Dedifferentiated amniotic fluid mesenchymal stem cell (primary cell): Measurements from ENCODE around the gene SPEN.
A peak's percentile ranks its signal among the peaks of the same experiment; 100 is the strongest.
"Not testable (repeated sequence)": the region's sequence is repeated elsewhere in the genome, so short reads cannot be mapped to it uniquely, and the experiment has no call there.

Experiments
- DNase-seq: peaks from one replicate; pipeline ENCODE4 v3.0.0-alpha.2; 2016; ENCODE audit errors: extremely low spot score

Gene SPEN, protein sequence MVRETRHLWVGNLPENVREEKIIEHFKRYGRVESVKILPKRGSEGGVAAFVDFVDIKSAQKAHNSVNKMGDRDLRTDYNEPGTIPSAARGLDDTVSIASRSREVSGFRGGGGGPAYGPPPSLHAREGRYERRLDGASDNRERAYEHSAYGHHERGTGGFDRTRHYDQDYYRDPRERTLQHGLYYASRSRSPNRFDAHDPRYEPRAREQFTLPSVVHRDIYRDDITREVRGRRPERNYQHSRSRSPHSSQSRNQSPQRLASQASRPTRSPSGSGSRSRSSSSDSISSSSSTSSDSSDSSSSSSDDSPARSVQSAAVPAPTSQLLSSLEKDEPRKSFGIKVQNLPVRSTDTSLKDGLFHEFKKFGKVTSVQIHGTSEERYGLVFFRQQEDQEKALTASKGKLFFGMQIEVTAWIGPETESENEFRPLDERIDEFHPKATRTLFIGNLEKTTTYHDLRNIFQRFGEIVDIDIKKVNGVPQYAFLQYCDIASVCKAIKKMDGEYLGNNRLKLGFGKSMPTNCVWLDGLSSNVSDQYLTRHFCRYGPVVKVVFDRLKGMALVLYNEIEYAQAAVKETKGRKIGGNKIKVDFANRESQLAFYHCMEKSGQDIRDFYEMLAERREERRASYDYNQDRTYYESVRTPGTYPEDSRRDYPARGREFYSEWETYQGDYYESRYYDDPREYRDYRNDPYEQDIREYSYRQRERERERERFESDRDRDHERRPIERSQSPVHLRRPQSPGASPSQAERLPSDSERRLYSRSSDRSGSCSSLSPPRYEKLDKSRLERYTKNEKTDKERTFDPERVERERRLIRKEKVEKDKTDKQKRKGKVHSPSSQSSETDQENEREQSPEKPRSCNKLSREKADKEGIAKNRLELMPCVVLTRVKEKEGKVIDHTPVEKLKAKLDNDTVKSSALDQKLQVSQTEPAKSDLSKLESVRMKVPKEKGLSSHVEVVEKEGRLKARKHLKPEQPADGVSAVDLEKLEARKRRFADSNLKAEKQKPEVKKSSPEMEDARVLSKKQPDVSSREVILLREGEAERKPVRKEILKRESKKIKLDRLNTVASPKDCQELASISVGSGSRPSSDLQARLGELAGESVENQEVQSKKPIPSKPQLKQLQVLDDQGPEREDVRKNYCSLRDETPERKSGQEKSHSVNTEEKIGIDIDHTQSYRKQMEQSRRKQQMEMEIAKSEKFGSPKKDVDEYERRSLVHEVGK (N-terminal part only)

DNA sequence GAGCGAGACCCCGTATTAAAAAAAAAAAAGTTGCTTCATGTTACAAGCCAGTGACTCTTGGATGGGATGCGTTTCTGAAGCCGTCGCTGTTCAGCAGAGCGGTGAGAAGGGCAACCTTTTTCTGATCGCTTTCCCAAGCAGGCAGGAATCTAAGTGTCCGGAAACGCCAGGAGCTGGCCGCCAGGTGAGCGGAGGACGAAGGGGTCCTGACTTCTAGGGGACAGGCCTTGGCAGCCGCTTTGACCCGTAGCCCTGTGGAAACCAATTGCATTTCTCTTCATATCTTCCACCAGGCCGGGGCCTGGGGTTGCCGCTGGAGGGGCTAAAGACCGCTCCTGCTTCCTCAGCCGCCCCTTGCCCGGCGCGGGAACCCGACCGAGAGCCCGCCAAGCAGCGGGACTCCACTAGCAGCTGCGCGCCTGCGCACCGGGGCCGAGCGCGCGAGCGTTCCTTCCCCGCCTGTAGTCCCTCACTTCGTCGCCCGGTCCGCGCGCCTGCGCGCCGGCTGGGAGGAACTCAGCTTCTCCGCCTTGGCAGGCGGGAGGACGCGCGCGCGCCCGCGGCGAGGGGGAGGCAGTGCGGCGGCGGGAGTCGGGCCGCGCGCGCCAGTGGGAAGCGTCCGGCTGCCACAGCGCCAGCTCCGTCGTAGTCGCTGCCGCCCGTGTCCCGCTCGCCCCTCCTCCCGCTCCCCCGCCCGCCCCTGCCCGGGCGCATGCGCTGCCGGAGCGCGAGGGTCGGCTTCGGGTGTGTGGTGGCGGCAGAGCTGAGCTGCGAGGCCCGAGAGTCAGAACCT is at the start of gene SPEN:
Gene SPEN (plus strand): TSS at position 608 of the 793 bp plus-strand sequence. CDS start 361 bp downstream, outside the sequence.
- DNase-seq = peak; percentile 96

DNA sequence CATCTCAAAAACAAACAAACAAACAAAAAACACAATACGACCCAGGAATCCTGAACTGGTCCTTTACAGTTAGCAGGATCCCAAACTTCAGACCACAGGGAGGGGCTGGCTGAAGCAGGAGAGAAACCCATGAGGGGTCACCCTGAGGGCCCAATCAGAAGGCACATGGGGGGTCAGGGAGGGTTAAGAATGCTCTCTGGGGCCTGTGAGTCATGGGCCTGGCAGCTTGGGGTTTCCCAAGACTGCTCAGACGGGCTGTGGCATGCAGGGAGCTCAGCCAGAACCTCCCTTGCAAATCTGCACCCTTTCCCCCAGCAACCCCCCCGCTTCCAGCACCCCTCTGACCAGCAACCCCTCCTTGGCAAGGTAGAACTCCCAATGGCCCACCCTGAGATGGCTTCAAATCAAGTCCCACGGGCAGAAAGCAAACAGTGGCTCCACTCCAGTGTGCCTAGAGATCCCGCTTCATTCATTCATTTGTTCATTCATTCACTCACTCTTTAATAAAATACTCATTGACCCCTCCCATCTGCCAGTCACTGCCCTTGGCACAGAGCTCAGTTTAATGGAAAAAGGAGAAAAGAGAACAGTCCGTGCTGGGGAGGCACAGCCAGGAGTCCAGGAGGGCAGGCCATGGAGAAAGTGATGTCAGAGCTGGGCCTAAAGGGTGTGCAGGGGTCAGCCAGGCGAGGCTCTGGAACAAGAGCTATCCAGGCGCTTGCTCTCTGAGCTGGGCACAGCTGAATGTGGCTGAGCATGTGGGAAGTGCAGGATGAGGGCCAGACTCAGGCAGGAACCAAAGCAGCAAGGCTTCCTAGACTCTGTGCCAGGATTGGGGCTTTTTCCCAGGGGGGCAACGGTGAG is 48.3 kb upstream of the SPEN start:
- peak; percentile 90 for DNase-seq

DNA sequence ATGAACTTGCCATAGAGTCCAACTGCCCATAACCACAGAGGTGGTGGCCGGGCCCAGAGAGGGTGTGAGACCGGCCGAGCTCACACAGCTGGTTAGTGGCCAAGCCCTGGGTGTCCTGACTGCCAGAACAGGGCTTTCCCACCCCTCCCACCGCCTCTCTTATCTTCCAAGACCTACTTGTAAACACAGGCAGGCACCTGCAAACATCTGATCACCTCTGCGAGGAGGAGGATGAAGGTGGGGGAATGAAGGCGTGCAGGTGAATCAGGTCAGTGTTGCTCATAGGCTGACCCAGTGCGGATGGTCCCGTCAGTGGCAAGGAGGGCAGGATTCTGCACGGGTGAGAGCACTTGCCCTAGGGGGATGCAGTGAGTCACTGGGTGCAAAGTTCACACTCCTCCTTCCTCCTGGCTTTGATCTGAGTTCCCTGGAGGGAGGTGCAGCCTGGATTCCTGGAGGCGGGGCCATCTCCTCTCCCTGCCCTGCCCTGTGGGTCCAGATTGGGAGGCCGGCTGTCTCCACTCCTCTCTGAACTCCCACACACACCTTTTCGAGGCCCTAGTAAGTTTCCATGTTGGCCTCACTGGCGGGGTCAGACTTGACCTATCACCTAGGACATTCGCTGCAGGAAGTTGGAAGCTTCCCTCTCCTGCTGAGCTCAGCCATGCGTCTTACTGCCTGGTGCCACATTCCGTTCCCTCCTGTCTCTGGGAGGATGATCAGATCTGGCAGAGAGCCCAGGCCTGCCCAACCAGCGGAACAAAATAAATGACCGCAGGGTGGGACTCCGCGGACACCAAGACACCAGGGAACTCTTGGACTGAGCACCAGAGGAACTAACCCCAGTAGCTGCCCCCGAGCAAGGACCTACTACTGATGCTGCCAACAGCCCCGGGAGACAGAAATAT is 47.3 kb upstream of the SPEN start:
- no peak for DNase-seq

DNA sequence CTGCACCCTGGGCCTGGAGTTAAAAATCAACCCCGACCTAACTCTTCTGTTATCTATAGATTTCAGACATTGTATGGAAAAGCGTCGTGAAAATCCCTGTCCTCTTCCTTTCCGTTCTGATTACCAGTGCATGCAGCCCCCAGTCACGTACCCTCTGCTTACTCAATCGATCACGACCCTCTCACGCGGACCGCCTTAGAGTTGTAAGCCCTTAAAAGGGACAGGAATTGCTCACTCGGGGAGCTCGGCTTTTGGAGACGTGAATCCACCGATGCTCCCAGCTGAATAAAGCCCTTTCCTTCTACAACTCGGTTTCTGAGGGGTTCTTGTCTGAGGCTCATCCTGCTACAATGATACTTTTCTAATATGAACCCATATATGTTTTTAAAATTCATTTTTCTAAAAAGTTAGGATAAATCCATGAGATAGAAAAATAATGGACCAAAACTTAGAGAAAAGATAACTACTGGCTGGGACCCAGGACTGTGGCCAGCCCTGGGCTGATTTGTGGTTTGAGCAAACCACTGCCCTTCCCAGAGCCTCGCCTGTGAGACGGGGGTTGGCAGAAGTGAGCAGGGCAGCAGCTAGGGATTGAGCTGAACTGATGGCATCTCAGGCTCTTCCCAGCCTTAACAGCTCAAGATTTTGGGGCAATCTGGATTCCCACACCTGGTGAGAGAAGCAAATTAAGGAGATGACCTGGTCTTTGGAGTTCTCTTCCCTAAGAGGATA is 45.1 kb upstream of the SPEN start:
- DNase-seq = no peak

DNA sequence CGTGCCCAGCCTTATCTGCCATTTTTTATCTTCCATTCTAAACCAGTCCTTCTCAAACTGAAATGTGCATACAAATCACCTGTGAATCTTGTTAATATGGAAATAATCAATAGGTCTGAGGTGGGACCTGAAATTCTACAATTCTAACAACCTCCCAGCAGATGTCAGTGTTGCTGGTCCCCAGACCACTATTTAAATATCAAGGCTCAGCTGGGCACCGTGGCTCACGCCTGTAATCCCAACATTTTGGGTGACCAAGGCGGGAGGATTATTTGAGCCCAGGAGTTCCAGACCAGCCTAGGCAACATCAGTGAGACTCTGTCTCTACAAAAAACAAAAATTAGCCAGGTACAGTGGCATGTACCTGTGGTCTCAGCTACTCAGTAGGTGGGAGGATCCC is 44.1 kb upstream of the SPEN start:
- no peak for DNase-seq

DNA sequence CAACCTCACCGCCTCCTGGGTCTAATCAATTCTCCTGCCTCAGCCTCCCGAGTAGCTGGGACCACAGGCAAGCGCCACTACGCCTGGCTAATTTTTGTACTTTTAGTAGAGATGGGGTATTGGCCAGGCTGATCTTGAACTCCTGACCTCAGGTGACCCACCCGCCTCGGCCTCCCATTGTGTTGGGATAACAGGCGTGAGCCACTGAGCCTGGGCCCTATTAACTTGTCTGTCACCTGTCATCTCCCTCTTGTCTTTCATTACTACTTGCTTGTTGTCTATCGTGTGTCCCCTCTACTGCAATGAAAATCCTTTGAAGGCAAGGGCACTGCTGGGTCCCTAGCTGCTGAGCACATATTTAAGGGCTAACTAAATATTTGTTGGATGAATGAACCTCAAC is 43.4 kb upstream of the SPEN start:
- DNase-seq = no peak

DNA sequence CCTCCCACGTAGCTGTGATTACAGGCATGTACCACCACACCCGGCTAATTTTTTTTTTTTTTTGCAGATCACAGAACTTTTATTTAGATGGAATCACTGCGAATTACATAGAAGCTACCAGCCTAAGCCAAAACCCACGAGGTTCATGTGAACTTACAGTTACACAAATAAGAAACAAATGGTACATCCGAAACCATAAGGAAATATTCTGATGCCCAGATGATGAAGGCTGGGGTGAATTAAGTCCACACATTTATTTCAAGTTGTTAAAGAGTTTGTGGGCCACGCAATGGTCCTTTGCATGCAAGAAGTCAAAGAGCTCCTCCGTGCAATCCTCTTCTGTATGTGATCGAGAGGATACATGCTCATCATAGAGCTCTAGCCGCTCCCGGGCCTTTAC is 40.4 kb upstream of the SPEN start:
- DNase-seq = no peak

DNA sequence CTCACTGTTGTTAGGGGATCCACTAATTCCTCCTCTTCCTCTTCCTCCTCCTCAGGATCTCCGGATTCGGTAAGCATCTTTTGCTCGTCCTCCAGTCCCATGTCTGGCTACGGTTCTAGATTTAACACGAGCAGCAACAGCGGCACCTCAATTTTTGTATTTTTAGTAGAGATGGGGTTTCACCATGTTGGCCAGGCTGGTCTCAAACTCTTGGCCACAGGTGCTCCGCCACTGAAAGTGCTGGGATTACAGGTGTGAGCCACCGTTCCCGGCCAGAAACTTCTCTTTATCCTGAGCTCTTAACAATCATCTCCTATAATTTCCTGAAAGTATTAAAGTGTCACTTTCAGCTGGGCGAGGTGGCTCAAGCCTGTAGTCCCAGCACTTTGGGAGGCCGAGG is 40.0 kb upstream of the SPEN start, which contains the start of gene UQCRHL:
Gene UQCRHL (minus strand): TSS at position 101 of the 400 bp plus-strand sequence. CDS start 0 bp downstream, at position 101.
- not testable (repeated sequence) for DNase-seq

DNA sequence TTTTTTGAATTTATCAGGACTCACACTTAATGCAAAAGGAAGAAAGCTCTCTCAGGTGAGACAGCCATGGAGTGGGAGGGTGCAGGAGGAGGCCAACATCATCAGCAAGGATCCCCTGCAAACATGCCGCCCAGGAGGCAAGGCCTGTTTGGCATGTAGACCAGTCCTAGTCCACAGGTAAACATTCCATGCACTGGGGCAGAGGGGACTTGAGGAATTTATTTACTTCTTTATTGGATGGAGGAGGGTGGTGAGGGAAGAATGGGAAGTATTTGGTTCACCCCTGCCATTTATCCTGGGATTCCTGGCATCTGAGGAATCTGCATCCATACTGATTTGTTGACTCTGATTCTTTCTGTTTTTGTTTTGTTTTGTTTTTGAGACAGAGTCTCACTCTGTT is 38.6 kb upstream of the SPEN start:
- DNase-seq = no peak

DNA sequence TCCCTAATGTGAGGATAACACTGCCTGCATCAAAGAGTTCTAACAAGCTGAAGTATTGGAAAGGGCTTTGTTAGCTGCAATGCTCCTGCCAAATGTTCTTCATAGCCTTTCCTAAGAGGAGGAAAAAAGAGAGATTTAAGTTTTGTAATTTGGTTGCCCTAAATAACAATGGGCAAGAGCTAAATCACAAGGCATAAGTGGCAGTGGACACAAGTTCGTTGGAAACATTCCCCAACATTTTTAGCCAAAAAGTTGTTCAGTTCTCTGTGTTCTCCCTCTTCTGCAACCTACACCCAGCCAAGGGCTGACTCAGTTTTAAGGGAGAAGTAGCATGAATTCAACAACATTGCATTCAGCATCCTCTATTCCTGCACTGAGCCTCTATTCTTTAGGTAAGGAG is 37.4 kb upstream of the SPEN start:
- no peak for DNase-seq

DNA sequence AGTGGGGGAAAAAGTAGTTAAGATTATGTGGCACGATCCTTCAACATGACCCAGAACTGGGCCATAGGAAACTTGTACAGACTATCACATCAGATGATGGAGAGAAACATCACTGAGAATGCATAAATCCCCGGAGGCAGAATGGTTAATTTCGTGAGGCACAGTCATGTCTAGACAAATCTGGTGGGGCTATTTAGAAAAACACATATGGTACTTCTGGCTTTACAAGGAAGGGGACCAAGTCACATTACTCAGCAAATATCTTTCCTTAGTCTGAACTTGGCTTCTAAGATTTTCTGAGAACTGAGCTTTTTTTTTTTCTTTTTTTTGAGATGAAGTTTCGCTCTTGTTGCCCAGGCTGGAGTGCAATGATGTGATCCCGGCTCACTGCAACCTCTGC is 30.8 kb upstream of the SPEN start:
- no peak for DNase-seq

DNA sequence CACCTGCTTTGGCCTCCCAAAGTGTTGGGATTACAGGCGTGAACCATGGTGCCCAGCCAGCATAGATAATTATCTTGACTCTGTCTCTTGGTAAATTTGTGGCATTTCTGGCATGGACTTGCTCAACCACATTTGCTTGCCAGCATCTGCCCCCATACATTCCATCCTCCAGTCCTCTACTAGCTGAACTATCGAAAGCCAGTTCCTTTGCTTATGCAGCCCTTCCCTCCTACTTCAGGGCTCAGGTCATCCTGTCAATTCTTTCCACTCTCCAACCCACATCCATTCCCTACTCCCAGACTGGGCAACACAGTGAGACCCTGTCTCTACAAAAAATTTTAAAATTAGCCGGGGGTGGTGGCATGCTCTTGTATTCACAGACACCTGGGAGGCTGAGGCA is 27.0 kb upstream of the SPEN start:
- DNase-seq = no peak

DNA sequence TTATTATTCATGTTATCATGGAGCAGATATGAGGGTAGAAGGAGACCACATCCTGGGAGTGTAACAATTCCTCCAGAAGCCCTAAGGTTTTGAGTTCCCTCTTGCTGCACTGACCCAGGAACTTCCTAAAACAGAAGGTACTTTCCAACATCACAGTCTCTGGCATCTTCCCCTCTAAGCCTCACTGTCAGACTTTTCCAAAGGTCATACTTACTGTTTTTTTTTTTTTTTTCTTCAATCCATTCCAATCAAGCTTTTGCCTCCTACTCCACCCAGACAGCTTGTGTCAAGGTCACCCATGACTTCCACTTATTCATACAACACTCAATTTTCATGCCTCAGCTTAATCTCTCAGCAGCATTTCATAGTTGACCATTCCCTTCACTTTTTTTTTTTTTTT is 21.7 kb upstream of the SPEN start:
- no peak for DNase-seq

DNA sequence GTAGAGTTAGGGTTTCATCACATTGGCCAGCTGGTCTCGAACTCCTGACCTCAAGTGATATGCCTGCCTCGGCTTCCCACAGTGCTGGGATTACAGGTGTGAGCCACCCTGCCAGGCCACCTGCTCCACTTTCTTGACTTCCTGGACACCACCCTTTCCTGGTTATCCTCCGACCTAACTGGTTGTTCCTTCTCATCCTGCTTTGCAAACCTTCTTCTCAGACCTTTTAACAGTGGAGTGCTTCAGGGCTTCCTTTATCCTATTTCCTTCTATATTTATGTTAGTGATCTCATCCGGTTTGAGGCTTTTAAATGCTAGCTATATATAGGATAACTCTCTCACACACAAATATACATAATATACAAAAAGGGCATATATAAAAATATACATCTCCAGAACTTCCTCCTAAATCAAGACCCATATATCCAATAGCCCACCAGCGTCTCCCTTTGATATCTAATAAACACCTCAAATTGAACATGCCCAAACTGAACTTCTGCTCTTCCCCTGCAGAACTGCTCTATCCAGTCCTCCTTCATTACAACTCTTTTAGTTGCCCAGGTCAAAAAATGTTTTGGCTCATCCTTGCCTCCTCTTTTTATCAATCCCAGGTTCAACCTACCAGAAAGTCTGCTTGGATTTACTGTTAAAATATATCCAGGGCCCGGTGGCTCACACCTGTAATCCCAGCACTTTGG is 20.5 kb upstream of the SPEN start:
- DNase-seq = no peak

DNA sequence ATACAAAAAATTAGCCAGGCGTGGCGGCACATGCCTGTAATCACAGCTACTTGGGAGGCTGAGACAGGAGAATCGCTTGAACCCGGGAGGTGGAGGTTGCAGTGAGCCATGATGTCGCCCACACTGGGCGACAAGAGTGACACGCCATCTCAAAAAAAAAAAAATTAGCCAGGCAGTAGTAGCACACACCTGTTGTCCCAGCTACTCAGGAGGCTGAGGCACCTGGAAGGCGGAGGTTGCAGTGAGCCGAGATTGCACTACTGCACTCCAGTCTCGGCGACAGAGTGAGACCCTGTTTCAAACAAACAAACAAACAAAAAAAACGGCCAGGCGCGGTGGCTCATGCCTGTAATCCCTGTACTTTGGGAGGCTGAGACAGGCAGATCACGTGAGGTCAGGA is 19.9 kb upstream of the SPEN start:
- DNase-seq = not testable (repeated sequence)

DNA sequence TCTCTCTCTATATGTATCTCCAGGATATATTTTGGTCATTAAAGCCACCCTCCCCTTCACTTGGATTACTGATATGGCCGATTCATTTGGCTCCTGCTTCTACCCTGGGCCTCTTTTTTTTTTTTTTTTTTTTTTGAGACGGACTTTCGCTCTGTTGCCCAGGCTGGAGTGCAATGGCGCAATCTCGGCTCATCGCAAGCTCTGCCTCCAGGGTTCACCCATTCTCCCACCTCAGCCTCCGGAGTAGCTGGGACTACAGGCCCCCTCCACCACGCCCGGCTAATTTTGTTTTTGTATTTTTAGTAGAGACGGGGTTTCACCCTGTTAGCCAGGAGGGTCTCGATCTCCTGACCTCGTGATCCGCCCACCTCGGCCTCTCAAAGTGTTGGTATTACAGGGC is 18.6 kb upstream of the SPEN start:
- not testable (repeated sequence) for DNase-seq

DNA sequence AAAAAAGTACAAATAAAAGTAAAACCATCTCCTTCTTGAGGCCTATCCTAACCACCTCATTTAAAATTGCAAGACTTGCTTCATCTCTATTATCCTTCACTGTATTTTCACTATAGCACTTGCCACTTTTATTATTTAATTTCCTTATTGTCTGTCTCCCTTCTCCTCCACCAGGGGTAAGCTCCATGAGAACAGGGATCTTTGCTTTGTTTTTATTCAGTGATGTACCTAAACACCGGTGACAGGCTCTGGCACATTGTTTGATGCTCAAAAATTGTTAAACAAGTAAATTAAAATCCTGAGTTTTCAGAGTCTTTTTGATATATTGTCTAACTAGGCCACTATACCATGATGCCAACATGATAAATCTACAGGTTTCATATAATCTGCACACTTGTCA is 17.2 kb upstream of the SPEN start:
- no peak for DNase-seq
